Effector memory CD4-positive, alpha-beta T cell (primary cell): ENCODE data around the gene TIMM23.
"Not testable (repeated sequence)": the region's sequence is repeated elsewhere in the genome, so short reads cannot be mapped to it uniquely, and the experiment has no call there.

ENCODE experiments used
- DNase-seq, 3 donors: peaks; one replicate each; pipeline ENCODE4 v3.0.0-alpha.2; 2020
- H3K27ac ChIP-seq: 2 replicates; pipeline ENCODE4 v1.7.0; 2013; ENCODE audit warnings: mild to moderate bottlenecking, low read length, moderate library complexity; ENCODE audit not compliant: insufficient read depth, poor library complexity, severe bottlenecking
- H3K27me3 ChIP-seq: replicated peaks from 2 replicates; pipeline ENCODE4 v1.7.0; 2013; ENCODE audit warnings: mild to moderate bottlenecking, low read length; ENCODE audit not compliant: insufficient read depth, control insufficient read depth, poor library complexity, severe bottlenecking
- H3K36me3 ChIP-seq: 2 replicates; pipeline ENCODE4 v1.7.0; 2013; ENCODE audit warnings: mild to moderate bottlenecking, low read length, moderate library complexity; ENCODE audit not compliant: control insufficient read depth, insufficient read depth
- H3K4me1 ChIP-seq: 2 replicates; pipeline ENCODE4 v1.7.0; 2013; ENCODE audit warnings: low read length, mild to moderate bottlenecking; ENCODE audit not compliant: control insufficient read depth, insufficient read depth, poor library complexity, severe bottlenecking
- H3K4me3 ChIP-seq: 2 replicates; pipeline ENCODE4 v1.7.0; 2013; ENCODE audit warnings: low read length, low read depth, mild to moderate bottlenecking; ENCODE audit not compliant: insufficient read depth, poor library complexity, severe bottlenecking
- H3K9me3 ChIP-seq: 2 replicates; pipeline ENCODE4 v1.7.0; 2013; ENCODE audit warnings: mild to moderate bottlenecking, low read length, moderate library complexity; ENCODE audit not compliant: control insufficient read depth

Gene TIMM23

GRCh38 chr10:45984473-45984872 lies 12.2 kb downstream of the TIMM23 start:
- not testable (repeated sequence) for H3K4me1 ChIP-seq, H3K4me3 ChIP-seq, H3K36me3 ChIP-seq, H3K27me3 ChIP-seq, H3K9me3 ChIP-seq, DNase-seq, H3K27ac ChIP-seq

GRCh38 chr10:45985590-45985989 lies 13.3 kb downstream of the TIMM23 start:
- DNase-seq, H3K36me3 ChIP-seq, H3K4me3 ChIP-seq, H3K27me3 ChIP-seq, H3K4me1 ChIP-seq, H3K9me3 ChIP-seq, H3K27ac ChIP-seq: not testable (repeated sequence)

- no peak overlapping the region for H3K4me3 ChIP-seq
- DNase-seq = no peak
- H3K4me1 ChIP-seq = no peaks in the 10 kb centered on the region
- H3K27ac ChIP-seq = no peak overlapping the region
- H3K36me3 ChIP-seq = peaks cover 9% of the 10 kb centered on the region
- H3K9me3 ChIP-seq = no peaks in the 10 kb centered on the region
- H3K27me3 ChIP-seq = no peaks in the 10 kb centered on the region
Observed at GRCh38 chr10:45997557-45997956, 25.3 kb downstream of the TIMM23 start.

GRCh38 chr10:45997994-45998763 lies 25.9 kb downstream of the TIMM23 start:
- DNase-seq = no peak
- Histone ChIP-seq H3K4me3 (no peak overlapping the region), H3K4me1 (no peaks in the 10 kb centered on the region), H3K9me3 (no peaks in the 10 kb centered on the region), H3K27me3 (no peaks in the 10 kb centered on the region), H3K36me3 (peaks cover 15% of the 10 kb centered on the region), H3K27ac (no peak overlapping the region)

GRCh38 chr10:45999955-46000354 lies 27.7 kb downstream of the TIMM23 start:
- not testable (repeated sequence) for DNase-seq, H3K27ac ChIP-seq, H3K27me3 ChIP-seq, H3K9me3 ChIP-seq, H3K4me1 ChIP-seq, H3K4me3 ChIP-seq
- H3K36me3 ChIP-seq = peaks cover 32% of the 10 kb centered on the region

GRCh38 chr10:46000538-46000937 lies 28.2 kb downstream of the TIMM23 start:
- H3K27me3 ChIP-seq = no peaks in the 10 kb centered on the region
- peaks cover 38% of the 10 kb centered on the region for H3K36me3 ChIP-seq
- no peak overlapping the region for H3K4me3 ChIP-seq
- no peak for DNase-seq
- no peaks in the 10 kb centered on the region for H3K9me3 ChIP-seq
- H3K4me1 ChIP-seq = no peaks in the 10 kb centered on the region
- no peak overlapping the region for H3K27ac ChIP-seq

- DNase-seq = no peak
- H3K36me3 ChIP-seq = peaks cover 43% of the 10 kb centered on the region
- no peaks in the 10 kb centered on the region for H3K9me3 ChIP-seq
- H3K4me3 ChIP-seq = no peak overlapping the region
- no peak overlapping the region for H3K27ac ChIP-seq
- no peaks in the 10 kb centered on the region for H3K4me1 ChIP-seq
- H3K27me3 ChIP-seq = no peaks in the 10 kb centered on the region
Observed at GRCh38 chr10:46001187-46001756, 29.0 kb downstream of the TIMM23 start.

- not testable (repeated sequence) for H3K9me3 ChIP-seq, H3K27ac ChIP-seq, DNase-seq, H3K27me3 ChIP-seq, H3K4me1 ChIP-seq, H3K4me3 ChIP-seq
- peaks cover 53% of the 10 kb centered on the region for H3K36me3 ChIP-seq
Observed at GRCh38 chr10:46002189-46002687, 29.9 kb downstream of the TIMM23 start.

- DNase-seq = no peak
- Histone ChIP-seq H3K4me3 (no peak overlapping the region), H3K36me3 (peaks cover 58% of the 10 kb centered on the region), H3K27me3 (no peaks in the 10 kb centered on the region), H3K9me3 (no peaks in the 10 kb centered on the region), H3K4me1 (no peaks in the 10 kb centered on the region), H3K27ac (no peak overlapping the region)
Observed at GRCh38 chr10:46002916-46003693, 30.8 kb downstream of the TIMM23 start.

GRCh38 chr10:46004963-46005362 lies 32.7 kb downstream of the TIMM23 start:
- H3K27ac ChIP-seq = no peak overlapping the region
- H3K4me1 ChIP-seq = no peaks in the 10 kb centered on the region
- DNase-seq = no peak
- H3K4me3 ChIP-seq = no peak overlapping the region
- H3K27me3 ChIP-seq = no peaks in the 10 kb centered on the region
- H3K9me3 ChIP-seq = no peaks in the 10 kb centered on the region
- peaks cover 71% of the 10 kb centered on the region for H3K36me3 ChIP-seq
